ENCODE measurements around the gene PDLIM1. TPM values are rescaled to one million over a fixed set of nuclear protein-coding genes. Genes with fewer than 3 reads are reported as not detected.

The PDLIM1 gene
- 114 and 141 TPM in 2 replicates for polyA plus RNA-seq (2011; rRNA removed)
- polyA minus RNA-seq (2011; rRNA and poly(A)+ RNA removed), result 103 and 123 TPM in 2 replicates

- ChIA-PET POLR2A (no interaction called here), CTCF (interaction anchor here (1.4 kb wide), 1 partner anchor 9 kb away, joined by 4 read pairs; no protein-coding TSS in a partner anchor)
- Histone ChIP-seq H3K4me3 (ENCODE audit: low read depth, low read length) (peak within 1 kb of the TSS; percentile 95), H3K27me3 (ENCODE audit: control insufficient read depth, insufficient read depth, low read length) (no peaks in the 10 kb centered on the region), H3K36me3 (ENCODE audit: control insufficient read depth, insufficient read depth, low read length) (0 out of 2 replicates have a peak, but pooled peaks cover 1% of the 10 kb centered on the region)
- peak; percentile 37; the same call in 1 of the 2 replicates for TF ChIP-seq CTCF (IDR thresholded peaks at IDR 0.05; ENCODE audit: insufficient read depth, low read depth, low read length)
- no peak for DNase-seq (ENCODE audit: low read depth)
Observed at GRCh38 chr10:95290461-95291364, at the start of gene PDLIM1. PDLIM1 (minus strand) TSS chr10:95291003; CDS start chr10:95290915, 88 bp downstream.

- H3K4me3 ChIP-seq (ENCODE audit: low read depth, low read length), result no peak overlapping the region
- H3K36me3 ChIP-seq (ENCODE audit: control insufficient read depth, insufficient read depth, low read length), result no peaks in the 10 kb centered on the region
- no peaks in the 10 kb centered on the region for H3K27me3 ChIP-seq (ENCODE audit: control insufficient read depth, insufficient read depth, low read length)
- no peak for TF ChIP-seq CTCF (IDR thresholded peaks at IDR 0.05; ENCODE audit: insufficient read depth, low read depth, low read length)
- no peak for DNase-seq (ENCODE audit: low read depth)
- CTCF ChIA-PET, result interaction anchor here (1.8 kb wide), 1 partner anchor 95 kb away, joined by 4 read pairs; no protein-coding TSS in a partner anchor
- POLR2A ChIA-PET, result no interaction called here
Observed at GRCh38 chr10:95339863-95340262, 49.1 kb upstream of the PDLIM1 start.

GRCh38 chr10:95337423-95338160 lies 46.8 kb upstream of the PDLIM1 start:
- H3K4me3 ChIP-seq (ENCODE audit: low read depth, low read length), result no peak overlapping the region
- H3K27me3 ChIP-seq (ENCODE audit: control insufficient read depth, insufficient read depth, low read length), result no peaks in the 10 kb centered on the region
- POLR2A ChIA-PET, result no interaction called here
- no peak for TF ChIP-seq CTCF (IDR thresholded peaks at IDR 0.05; ENCODE audit: insufficient read depth, low read depth, low read length)
- no peak for DNase-seq (ENCODE audit: low read depth)
- CTCF ChIA-PET, result interaction anchor here (1.0 to 1.1 kb wide), 2 partner anchors 24 to 90 kb away, joined by 3 to 7 read pairs; no protein-coding TSS in a partner anchor
- H3K36me3 ChIP-seq (ENCODE audit: control insufficient read depth, insufficient read depth, low read length), result no peaks in the 10 kb centered on the region

GRCh38 chr10:95336702-95337101 lies 45.9 kb upstream of the PDLIM1 start:
- H3K4me3 ChIP-seq (ENCODE audit: low read depth, low read length), result no peak overlapping the region
- no peaks in the 10 kb centered on the region for H3K27me3 ChIP-seq (ENCODE audit: control insufficient read depth, insufficient read depth, low read length)
- no peak for DNase-seq (ENCODE audit: low read depth)
- POLR2A ChIA-PET, result no interaction called here
- CTCF ChIA-PET, result interaction anchor here (1.0 to 1.1 kb wide), 2 partner anchors 25 to 89 kb away, joined by 3 to 7 read pairs; no protein-coding TSS in a partner anchor
- H3K36me3 ChIP-seq (ENCODE audit: control insufficient read depth, insufficient read depth, low read length), result no peaks in the 10 kb centered on the region
- TF ChIP-seq CTCF (IDR thresholded peaks at IDR 0.05; ENCODE audit: insufficient read depth, low read depth, low read length), result no peak
